ENCODE results near the gene EFCAB14. TPM values are rescaled to one million over a fixed set of nuclear protein-coding genes. Genes with fewer than 3 reads are reported as not detected.

Gene EFCAB14
- total and polyA plus RNA-seq, 7 donors: 36.9 to 72.0 (median 63.1) TPM

DNA sequence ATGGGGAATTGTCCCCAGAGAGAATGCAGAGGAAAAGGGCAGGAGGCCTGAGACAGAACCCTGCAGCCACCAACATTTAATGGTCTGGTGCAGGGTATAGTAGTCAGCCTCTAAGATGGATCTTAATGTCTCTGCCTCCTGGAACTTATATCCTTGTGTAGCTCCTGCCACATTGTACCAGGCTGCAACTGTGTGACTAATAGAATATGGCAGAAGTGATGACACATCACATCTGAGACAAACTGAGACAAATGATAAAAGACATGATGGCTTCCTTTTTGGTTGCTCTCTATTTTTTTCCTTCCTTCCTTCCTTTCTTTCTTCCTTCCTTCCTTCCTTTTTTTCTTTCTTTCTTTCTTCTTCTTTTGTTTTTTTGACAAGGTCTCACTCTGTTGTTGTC lies 42.8 kb upstream of the EFCAB14 start:
- no peak overlapping the region for H3K4me3 ChIP-seq
- H3K36me3 ChIP-seq: no peaks in the 10 kb centered on the region
- no peaks in the 10 kb centered on the region for H3K4me1 ChIP-seq
- no peak overlapping the region for H3K27ac ChIP-seq
- H3K9me3 ChIP-seq: peaks cover 0 to 2% (median 0%) of the 10 kb centered on the region in 4 donors
- intact Hi-C loops (cut with DNase I): no loop called here
- no peak for DNase-seq
- TF ChIP-seq EP300 (IDR thresholded peaks at IDR 0.05) (no peak), POLR2A (IDR thresholded peaks at IDR 0.05) (no peak), POLR2AphosphoS5 (IDR thresholded peaks at IDR 0.05) (no peak)
- TF ChIP-seq, protein P1, sequence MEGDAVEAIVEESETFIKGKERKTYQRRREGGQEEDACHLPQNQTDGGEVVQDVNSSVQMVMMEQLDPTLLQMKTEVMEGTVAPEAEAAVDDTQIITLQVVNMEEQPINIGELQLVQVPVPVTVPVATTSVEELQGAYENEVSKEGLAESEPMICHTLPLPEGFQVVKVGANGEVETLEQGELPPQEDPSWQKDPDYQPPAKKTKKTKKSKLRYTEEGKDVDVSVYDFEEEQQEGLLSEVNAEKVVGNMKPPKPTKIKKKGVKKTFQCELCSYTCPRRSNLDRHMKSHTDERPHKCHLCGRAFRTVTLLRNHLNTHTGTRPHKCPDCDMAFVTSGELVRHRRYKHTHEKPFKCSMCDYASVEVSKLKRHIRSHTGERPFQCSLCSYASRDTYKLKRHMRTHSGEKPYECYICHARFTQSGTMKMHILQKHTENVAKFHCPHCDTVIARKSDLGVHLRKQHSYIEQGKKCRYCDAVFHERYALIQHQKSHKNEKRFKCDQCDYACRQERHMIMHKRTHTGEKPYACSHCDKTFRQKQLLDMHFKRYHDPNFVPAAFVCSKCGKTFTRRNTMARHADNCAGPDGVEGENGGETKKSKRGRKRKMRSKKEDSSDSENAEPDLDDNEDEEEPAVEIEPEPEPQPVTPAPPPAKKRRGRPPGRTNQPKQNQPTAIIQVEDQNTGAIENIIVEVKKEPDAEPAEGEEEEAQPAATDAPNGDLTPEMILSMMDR (IDR thresholded peaks at IDR 0.05): no peak
- H3K27me3 ChIP-seq: no peaks in the 10 kb centered on the region

DNA sequence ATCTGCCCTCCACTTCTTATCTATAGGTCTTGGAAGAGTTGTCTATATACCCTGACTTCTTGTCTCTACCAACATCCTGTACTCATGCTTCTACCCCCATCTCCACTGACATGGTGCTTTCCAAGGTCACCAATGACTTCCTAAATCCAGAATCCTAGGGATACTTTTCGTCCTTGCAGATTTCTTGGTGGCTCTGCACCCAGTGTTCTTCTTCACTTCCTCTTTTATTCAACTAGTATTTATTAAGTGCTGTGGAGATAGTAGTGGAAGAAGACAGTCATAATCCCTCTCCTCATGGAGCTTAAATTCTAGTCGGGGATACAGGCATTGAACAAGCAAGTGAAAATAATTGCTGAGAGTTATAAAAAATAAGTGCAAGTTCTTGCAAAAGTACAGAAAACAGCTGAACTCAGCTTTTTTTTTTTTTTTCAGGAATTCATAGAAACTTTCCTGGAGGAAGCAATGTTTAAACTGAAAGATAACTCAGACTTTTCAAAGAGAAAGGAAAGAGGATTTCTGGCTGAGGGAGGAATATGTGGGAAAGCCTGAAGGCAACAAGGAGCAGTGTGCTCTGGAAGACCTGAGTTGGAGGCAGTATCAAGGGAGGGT lies 41.7 kb upstream of the EFCAB14 start:
- Histone ChIP-seq H3K4me1 (no peaks in the 10 kb centered on the region), H3K36me3 (no peaks in the 10 kb centered on the region), H3K4me3 (no peak overlapping the region), H3K9me3 (peaks cover 0 to 2% (median 0%) of the 10 kb centered on the region in 4 donors), H3K27ac (no peak overlapping the region), H3K27me3 (no peaks in the 10 kb centered on the region)
- intact Hi-C loops (cut with DNase I): no loop called here
- no peak for DNase-seq
- WGBS, 2 donors: 84 to 89% methylated on average over 2 of the region's 2 CpGs
- TF ChIP-seq POLR2AphosphoS5 (IDR thresholded peaks at IDR 0.05): no peak
- no peak for TF ChIP-seq EP300 (IDR thresholded peaks at IDR 0.05)
- TF ChIP-seq, protein P1 (IDR thresholded peaks at IDR 0.05): no peak
- TF ChIP-seq POLR2A (IDR thresholded peaks at IDR 0.05): no peak

DNA sequence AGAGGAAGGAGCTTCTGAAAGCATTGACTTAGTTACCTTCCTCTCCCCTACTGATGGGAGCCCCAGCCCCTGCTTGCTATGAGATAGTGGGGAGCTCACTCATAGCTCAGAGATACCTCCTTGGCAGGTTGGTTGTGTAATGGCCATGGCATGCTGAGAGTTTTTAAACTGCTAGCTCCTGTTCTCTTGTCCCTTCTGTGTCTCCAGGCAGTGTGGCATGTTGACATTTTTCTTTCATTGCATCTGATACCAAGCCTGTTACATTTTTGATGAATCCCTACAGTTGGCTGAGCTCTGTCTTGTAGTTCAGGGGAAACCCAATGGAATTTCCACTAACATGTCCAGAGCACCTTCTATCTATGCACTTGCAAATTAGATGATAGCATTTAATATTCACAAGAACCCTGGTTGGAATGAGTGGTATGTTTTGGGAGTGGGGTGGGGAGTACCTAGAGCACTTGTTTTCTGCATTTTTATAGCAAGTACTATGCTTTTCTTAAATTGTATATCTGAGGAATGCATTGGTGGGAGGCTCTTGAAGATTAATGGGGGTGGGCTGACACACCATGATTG lies 39.1 kb upstream of the EFCAB14 start:
- no peak overlapping the region for H3K27ac ChIP-seq

DNA sequence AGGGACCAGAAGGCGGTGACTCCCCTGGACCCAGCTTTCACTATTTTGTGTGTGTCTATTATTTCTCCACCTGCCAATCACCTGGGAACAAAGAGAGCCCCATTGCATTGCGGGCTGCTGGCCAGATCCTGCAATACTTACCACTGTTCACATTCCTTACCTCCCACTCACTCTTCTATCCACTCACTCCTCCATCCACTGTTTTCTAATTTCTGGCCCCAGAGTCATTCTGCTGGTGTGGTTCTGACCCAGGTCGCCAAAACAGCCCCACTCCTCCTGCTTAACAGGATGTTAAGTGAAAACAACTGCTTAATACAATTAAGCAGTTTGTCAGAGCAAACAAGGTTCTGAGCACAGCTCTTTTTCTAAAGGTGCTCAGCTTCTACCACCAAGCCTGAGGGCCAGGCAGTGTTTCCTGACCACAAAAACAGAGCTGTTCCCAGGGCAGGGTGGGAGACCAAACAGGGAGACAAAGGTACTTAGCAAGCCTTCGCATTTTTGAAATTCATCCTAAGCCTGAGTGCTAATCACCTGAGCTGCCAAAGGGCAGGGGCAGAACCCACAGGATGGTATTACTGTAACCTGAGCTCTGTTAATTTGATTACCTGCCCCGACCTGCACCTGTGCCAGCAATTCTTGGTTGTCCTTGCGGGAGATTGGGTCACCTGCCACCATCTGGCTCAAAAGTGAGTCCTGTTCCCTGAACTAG lies 38.5 kb upstream of the EFCAB14 start:
- Histone ChIP-seq H3K27ac (no peak overlapping the region), H3K9me3 (no peaks in the 10 kb centered on the region), H3K4me3 (no peak overlapping the region), H3K4me1 (no peaks in the 10 kb centered on the region), H3K36me3 (no peaks in the 10 kb centered on the region), H3K27me3 (no peaks in the 10 kb centered on the region)
- intact Hi-C loops (cut with DNase I): no loop called here
- WGBS, 2 donors: 49 to 56% methylated on average over 6 of the region's 6 CpGs
- no peak for TF ChIP-seq POLR2AphosphoS5 (IDR thresholded peaks at IDR 0.05)
- TF ChIP-seq POLR2A (IDR thresholded peaks at IDR 0.05): no peak
- TF ChIP-seq, protein P1 (IDR thresholded peaks at IDR 0.05): no peak
- TF ChIP-seq EP300 (IDR thresholded peaks at IDR 0.05): no peak
- no peak for DNase-seq

More for the DNA sequence above, 39.1 kb upstream of the EFCAB14 start:
- DNase-seq: no peak
- H3K27me3 ChIP-seq: no peaks in the 10 kb centered on the region
- H3K9me3 ChIP-seq: peaks cover 0 to 2% (median 0%) of the 10 kb centered on the region in 4 donors
- no peak overlapping the region for H3K4me3 ChIP-seq
- TF ChIP-seq POLR2AphosphoS5 (IDR thresholded peaks at IDR 0.05) (no peak), POLR2A (IDR thresholded peaks at IDR 0.05) (no peak), EP300 (IDR thresholded peaks at IDR 0.05) (no peak)
- TF ChIP-seq, protein P1 (IDR thresholded peaks at IDR 0.05): no peak
- no peaks in the 10 kb centered on the region for H3K4me1 ChIP-seq
- intact Hi-C loops (cut with DNase I): no loop called here
- H3K36me3 ChIP-seq: no peaks in the 10 kb centered on the region

All from sigmoid colon (tissue), 7 donors.